ENCODE measurements around the gene AGAP5.
A peak's percentile ranks its signal among the peaks of the same experiment; 100 is the strongest.
"Not testable (repeated sequence)": the region's sequence is repeated elsewhere in the genome, so short reads cannot be mapped to it uniquely, and the experiment has no call there.

AGAP5 gene

DNA sequence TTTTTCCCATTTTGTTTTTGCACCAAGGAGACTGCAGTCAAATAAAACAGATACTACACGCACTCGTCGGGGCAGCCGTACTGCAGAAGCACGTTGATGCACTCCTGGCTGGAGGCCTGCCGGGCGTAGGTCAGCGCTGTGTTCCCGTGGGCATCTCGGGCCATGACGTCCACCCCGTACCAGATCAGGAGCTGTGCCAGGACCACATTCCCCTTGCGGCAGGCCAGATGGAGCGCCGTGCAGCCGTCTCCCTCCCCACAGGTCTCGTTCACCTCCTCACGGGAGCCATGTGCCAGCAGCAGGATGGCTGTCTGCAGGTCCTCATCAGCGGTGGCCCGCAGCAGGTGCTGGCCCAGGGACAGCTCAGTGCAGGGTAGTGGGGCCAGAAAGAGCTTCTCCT is 23.4 kb downstream of the AGAP5 start:
- DNase-seq (ENCODE audit: insufficient read length, low spot score); FAIRE-seq: not testable (repeated sequence)

DNA sequence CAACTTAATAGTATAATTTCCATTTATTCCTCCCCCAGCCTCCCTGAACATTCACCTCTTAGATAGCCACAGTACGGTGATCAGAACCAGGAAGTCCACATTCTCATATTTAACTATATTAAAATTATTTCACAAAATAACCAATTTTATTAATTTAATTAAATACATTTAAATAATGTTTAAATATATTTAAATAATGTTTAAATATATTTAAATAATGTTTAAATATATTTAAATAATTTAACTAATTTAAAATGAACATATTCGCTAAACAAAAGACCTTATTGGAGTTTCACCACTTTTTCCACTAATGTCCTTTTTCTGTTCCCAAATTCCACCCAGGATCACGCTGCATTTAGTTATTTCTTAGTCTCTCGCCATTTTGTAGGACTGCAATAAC is 29.5 kb downstream of the AGAP5 start:
- not testable (repeated sequence) for FAIRE-seq; DNase-seq (ENCODE audit: insufficient read length, low spot score)

DNA sequence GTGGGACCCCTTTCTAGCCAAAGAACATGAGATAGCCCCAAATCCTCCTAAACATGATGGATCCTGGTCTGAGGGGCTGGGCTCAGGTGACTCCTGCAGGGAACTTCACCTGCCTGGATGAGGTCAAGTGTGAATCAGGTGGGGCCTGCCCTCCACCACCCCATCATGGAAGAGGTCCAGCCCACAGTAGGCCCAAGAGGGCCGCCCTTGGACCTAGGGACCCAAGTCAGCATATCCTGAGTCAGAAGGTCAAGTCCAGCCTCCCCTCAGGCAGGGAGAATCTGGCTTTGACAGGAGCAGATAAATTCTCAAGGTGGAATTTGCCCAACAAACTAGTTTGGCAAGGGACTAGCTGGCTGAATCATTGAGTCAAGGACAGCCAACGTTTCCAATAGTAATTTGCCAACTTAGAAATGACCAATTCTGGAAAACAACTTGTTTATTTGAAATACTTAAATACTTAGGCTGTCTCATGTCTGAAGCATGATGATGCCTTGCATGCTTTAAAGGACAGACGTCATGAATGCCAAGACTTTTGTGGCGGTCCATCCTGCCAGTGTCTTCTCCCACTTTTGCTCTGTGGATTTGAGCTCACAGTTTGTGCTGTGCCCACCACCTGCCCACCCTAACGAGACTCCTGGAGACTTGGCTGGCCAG is 31.6 kb downstream of the AGAP5 start:
- not testable (repeated sequence) for FAIRE-seq; DNase-seq (ENCODE audit: insufficient read length, low spot score)

DNA sequence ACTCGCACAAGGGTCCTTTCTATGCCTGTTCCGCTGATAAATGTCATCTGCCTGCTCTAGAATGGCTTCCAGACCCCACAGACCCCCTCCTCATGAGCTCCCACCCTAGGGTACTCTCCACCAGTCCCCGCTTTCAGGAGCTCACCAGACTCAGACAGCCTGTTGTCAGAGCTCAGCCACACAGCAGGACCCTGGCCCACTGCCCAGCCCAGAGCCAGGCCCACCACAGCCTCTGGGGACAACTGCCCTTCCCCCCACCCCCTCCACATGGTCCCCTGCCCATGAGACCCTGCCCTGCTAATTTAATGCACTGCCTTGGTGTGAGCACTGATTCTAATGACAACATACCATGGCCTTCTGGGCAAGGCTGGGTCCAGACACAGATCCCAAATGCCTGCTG is 32.3 kb downstream of the AGAP5 start:
- FAIRE-seq; DNase-seq (ENCODE audit: insufficient read length, low spot score): not testable (repeated sequence)

DNA sequence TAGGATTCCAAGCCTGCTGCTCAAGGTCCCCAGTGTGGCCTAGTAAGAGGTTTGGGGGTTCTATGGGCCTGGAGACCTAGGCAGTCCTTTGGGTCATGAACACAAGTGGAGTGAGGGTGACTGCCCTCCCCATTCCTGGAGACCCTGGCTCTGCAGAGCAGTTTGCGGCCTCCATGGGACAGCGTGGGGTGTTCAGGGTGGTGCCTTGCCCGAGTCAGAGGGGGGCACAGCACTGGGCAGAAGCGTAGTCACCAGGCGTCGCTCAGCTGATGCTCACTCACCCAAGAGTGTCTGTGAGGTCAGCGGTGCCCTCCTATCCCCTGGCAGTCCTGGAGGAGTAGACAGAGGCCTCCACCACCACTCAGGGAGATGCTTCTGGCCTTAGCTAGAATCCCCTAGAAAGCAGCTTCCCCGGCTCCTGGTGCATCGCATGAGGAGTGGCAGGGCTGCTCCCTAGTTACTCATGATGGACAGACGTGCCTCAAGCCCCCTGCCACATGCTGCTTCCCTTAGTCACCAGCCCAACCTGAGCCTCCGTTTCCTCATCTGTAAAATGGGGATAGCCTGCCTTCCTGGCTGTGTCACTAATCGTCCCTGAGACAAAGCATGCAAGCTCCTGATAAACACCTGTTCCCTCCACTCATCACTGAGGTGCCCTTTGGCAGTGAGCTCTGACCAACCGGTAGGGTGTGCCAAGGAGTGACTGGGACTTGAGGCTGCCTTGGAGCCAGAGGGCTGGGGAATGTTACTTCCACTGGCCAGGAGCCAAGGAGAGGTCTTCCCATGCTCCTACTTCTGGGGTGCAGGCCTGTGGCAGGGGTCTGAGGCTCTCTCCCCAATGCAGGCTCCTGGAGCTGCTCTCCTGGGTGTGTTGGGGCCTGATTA is 33.5 kb downstream of the AGAP5 start:
- not testable (repeated sequence) for DNase-seq (ENCODE audit: insufficient read length, low spot score); FAIRE-seq

DNA sequence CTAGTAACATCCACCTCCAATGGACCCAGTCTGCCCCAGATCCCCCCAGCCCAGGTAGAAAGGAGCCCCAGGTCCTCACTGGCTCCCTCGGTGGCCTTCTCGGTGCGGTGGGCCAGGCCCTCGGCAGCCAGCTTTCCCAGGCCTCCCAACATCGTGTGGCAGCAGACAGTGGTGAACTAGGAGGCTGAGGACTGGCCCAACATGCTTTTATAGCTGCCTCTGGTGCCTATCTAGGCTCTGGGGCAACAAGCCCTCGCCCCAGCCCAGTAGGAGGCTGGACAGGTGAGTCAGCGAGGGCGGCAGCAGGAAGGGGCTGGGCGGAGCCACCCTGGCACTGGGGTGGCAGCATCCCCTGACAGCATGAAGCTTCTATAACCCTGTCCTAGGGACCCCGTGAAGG is 34.3 kb downstream of the AGAP5 start:
- DNase-seq (ENCODE audit: insufficient read length, low spot score); FAIRE-seq: not testable (repeated sequence)

DNA sequence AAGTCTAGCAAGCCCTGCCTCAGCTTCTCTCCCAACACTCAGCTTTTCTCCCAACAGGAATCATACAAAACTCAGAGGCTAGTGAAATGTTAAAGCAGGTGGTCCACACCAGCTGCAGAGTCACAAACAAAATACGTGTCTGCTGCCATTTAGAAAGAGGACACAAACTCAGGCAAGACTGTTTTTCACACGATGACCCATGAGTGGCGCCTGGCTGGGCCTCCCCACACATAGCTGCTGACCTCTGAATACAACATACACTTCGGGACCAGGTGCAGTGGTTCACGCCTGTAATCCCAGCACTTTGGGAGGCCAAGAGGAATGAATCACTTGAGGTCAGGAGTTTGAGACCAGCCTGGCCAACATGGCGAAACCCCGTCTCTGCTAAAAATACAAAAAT is 35.2 kb downstream of the AGAP5 start:
- DNase-seq (ENCODE audit: insufficient read length, low spot score); FAIRE-seq: not testable (repeated sequence)

DNA sequence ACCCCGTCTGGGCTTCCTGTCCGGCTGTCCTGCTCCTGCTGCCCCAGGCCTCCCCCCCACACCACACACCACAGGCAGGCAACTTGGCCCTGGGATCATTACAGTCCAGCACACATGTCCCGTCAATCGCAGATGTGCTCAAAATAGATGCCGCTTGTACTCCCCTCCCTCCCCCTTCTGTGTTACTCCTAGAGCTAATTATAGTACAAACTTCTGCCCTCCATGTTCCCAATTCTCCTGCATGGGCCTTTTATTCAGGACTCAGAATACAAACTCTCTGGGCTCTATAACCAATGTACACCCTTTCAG is 42.0 kb downstream of the AGAP5 start, which contains the start of gene SYNPO2L:
Gene SYNPO2L (minus strand): TSS at position 40 of the 309 bp plus-strand sequence. CDS start 107 bp downstream, outside the sequence.
- no peak for FAIRE-seq
- TF ChIP-seq POLR2A (IDR thresholded peaks at IDR 0.05; ENCODE audit: low read depth, low read length) = no peak
- no peak for DNase-seq (ENCODE audit: insufficient read length, low spot score)

DNA sequence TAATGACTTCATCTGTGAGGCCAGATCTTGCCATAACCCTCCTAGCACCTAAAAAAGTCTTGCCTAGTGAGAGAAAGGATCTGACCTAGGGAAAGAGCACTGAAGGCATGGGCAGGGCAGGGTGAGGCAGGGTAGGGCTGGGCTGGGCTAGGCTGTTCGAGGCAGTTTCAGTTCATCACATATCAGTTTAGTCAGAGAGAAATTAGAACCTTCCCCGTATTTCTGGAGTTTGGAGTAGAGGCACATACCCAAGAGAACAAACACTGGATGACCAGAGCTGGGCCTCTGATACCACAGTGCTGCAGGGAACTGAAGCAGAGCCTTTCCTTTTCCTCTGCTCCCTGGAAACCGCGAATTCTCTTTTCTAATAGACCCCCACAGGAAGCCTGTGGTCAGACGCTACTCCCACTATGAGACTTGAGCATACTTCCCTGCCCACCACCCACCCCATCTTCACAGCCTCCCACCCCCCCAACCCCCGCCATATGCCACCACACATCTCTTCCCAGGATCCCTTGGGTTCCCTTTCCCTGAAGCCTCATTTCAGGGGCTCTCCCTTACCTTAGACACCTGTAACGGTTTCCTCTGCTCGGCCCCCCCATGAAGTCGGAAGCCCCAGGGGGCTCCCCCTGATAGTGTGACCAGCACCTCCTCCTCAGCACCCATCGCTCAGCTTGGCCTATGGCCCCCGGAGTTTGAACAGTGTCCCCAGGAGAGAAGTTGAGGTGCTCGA is 42.5 kb downstream of the AGAP5 start:
- TF ChIP-seq POLR2A (IDR thresholded peaks at IDR 0.05; ENCODE audit: low read depth, low read length) = no peak
- FAIRE-seq (no peak), DNase-seq (ENCODE audit: insufficient read length, low spot score) (no peak)

DNA sequence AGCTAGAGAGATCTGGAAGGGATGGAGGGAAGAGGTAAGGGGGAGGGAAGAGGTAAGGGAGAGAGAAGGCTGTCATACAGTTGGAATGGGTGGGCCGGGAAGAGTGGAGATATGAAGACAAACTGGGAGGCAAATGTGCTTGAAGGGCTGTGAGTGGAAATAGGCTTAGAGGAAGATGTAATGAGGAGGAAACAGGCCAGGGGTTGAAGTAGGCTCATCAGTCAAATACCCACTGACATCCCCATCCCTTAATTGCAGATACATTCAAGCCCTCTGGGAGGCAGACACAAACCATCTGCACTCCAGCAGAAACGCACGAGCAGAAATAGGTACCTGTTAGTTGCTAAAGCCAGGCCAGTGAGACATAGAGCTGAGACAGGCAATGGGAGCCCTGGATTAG is 44.2 kb downstream of the AGAP5 start:
- DNase-seq (ENCODE audit: insufficient read length, low spot score) (peak; percentile 51), FAIRE-seq (no peak)
- TF ChIP-seq POLR2A (IDR thresholded peaks at IDR 0.05; ENCODE audit: low read depth, low read length) = no peak

DNA sequence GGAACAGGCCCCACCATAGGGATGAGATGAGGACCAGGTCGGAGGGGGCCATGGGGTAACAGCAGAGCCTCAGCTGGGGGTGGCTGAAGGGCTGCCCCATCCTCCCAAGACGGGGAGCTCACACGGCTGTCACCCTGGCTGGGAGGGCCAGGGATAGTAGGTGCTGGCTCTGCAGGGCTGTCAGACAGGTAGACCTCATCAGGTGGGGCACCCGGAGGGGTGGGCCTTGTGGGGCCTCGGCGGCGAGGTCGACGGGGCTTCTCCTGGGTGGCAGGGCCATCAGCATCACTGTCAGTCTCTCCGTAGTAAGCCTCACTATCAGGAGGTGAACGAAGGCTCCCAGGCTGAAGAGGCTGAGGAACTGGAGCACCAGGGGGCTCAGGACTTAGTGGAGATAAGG is 44.7 kb downstream of the AGAP5 start:
- DNase-seq (ENCODE audit: insufficient read length, low spot score) (no peak), FAIRE-seq (no peak)
- TF ChIP-seq POLR2A (IDR thresholded peaks at IDR 0.05; ENCODE audit: low read depth, low read length) = no peak

DNA sequence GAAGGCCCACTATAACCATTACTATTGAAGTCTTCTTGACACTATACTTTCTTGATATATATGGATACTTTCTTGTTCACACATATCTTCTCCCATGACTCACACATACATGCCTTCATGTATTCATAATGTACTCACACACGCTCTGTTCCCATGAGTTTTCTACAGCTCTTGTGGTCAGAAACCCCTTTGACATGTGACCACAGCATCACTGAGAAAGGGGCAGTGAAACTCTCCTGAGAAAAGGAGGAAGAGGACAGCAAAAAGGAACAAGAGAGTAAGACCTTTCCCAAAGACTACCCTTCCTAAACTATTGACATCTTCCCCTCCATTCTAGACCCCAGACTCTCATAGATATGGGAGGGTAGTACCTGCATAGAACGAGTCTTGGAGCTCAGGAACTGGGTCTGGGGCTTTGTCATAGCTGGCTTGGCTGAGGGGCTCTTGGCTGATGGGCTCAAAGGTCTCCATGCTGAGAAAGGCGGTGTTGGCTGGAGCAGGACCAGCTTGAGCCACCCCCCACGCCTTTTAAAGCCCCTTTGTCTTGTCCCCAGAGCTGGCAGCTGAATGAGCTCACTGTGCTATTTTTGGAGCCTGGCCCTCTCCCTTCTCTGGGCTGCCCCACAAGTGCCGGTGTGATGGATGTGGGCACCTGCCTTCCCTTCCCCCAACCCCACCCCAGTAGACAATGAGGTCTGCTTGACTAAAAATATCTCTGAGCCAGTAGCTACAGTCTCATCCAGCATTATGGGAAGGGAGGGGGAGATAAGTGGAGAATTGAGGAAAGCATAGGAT is 47.2 kb downstream of the AGAP5 start:
- TF ChIP-seq POLR2A (IDR thresholded peaks at IDR 0.05; ENCODE audit: low read depth, low read length) = no peak
- DNase-seq (ENCODE audit: insufficient read length, low spot score) (no peak), FAIRE-seq (no peak)

DNA sequence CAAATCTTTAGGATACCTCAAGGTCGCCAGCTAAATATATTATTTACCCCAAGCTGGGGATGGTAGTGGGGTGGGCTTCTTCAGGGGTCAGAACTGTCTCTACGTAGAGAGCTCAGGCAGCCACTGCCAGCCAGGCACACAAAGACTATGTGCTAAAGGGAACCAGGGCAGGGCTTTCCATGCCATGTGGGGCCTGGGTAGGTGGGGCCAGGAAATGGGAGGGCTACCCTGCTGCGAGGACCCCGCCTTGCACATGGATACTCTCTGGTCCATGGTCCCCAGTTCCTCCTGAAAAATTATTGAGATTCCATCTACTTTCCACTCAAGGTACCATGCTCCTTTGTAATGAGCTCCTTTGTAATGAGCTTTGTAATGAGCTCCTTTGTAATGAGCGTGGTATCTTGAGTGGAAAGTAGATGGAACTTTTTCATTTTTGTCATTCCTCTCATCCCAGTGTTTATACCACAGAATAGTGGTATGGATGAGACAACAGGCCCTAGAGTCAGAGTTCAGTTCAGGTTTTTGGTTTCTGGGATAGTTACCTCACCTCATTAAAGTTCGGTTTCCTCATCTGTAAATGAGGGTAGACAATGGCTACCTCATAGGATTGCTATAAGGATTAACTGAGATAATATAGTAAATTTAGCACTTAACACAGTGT is 47.9 kb downstream of the AGAP5 start:
- TF ChIP-seq POLR2A (IDR thresholded peaks at IDR 0.05; ENCODE audit: low read depth, low read length) = no peak
- no peak for DNase-seq (ENCODE audit: insufficient read length, low spot score)
- no peak for FAIRE-seq

Data from H54 (cell line).